ENCODE measurements around the gene WDR72.

WDR72 gene

DNA sequence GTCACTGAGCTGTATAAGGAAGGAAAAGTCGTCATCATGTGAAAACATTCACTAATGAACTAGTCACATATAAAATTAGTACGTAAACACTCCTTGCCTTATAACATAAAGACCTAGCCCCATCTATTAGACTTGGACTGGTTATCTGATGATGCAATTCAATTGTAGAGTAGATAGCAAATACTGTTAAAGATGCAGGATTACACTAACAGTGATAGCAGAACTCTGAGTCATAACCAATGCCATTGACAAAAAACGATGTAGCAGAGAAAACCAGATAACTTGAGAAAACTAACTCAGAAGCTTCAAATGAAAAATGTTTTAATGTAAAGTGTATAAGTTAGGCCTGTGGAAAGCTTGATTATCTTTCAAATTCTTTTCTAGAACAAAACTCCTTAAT is 132.2 kb downstream of the WDR72 start:
- Histone ChIP-seq H3K4me3 (ENCODE audit: low read length) (no peak overlapping the region), H3K27me3 (ENCODE audit: control insufficient read depth, insufficient read depth, low read length) (no peaks in the 10 kb centered on the region), H3K4me1 (ENCODE audit: control insufficient read depth, insufficient read depth, low read length) (no peaks in the 10 kb centered on the region), H3K9ac (ENCODE audit: low read length) (no peak overlapping the region), H3K9me3 (ENCODE audit: control insufficient read depth, low read length) (peaks cover 4% of the 10 kb centered on the region), H3K36me3 (ENCODE audit: control insufficient read depth, insufficient read depth, low read length) (no peaks in the 10 kb centered on the region)

DNA sequence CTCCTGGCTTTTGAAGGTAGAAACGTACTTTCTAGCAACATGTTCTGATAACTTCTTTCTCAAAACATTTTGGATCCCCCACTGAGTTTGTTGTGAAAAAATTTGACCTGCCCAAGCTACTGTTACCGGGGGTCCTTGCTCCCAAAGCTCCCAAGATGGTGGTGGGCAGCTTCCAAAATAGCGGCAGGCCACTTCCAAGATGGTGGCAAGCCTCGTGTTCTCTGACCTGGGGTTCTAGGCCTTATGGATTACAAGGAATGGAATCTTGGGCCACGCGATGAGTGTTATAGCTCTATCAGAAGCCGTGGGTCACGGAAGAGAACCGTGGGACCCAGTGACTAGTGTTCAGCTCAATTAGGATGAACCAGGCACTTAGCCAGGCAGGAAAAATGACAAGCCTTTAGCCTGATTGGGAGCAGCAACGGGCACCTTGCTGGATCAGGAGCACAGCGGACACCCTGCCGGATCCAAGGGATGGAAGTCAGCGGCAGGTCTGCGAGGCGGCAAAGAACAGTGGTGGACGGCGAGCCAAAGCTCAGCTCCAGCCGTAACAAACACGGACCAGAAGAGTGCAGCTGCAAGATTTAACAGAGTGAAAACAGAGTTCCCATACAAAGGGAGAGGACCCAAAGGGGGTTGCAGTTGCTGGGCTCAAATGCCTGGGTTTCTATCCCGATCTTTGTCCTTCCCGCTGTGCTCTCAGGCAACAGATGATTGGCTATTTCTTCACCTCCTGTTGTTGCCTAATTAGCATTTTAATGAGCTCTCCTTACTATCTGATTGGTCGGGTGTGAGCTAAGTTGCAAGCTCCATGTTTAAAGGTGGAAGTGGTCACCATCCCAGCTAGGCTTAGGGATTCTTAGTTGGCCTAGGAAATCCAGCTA is 133.3 kb downstream of the WDR72 start:
- no peak overlapping the region for H3K9ac ChIP-seq (ENCODE audit: low read length)
- no peaks in the 10 kb centered on the region for H3K36me3 ChIP-seq (ENCODE audit: control insufficient read depth, insufficient read depth, low read length)
- no peaks in the 10 kb centered on the region for H3K4me1 ChIP-seq (ENCODE audit: control insufficient read depth, insufficient read depth, low read length)
- H3K9me3 ChIP-seq (ENCODE audit: control insufficient read depth, low read length), result no peaks in the 10 kb centered on the region
- H3K4me3 ChIP-seq (ENCODE audit: low read length), result no peak overlapping the region
- H3K27me3 ChIP-seq (ENCODE audit: control insufficient read depth, insufficient read depth, low read length), result no peaks in the 10 kb centered on the region

DNA sequence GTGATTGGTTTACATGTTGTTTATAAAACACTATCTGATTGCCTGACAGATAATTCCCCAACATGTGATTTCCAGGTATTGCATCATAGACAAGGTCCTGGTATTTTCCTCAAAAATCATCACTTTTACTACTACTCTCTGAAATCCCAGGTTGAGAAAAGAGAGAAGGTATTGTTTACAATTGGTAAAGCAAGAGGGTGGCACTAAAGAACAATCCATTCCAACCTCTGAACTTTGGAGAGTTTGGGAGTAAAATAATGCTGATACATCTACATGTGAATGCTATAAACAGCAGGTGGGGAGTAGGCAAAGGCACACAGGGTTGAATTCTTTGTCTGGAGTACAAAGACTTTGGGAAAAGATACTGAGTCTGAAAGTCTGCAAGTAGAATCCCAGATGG is 134.2 kb downstream of the WDR72 start:
- no peaks in the 10 kb centered on the region for H3K4me1 ChIP-seq (ENCODE audit: control insufficient read depth, insufficient read depth, low read length)
- H3K27me3 ChIP-seq (ENCODE audit: control insufficient read depth, insufficient read depth, low read length), result no peaks in the 10 kb centered on the region
- no peak overlapping the region for H3K9ac ChIP-seq (ENCODE audit: low read length)
- no peaks in the 10 kb centered on the region for H3K36me3 ChIP-seq (ENCODE audit: control insufficient read depth, insufficient read depth, low read length)
- H3K4me3 ChIP-seq (ENCODE audit: low read length), result no peak overlapping the region
- no peaks in the 10 kb centered on the region for H3K9me3 ChIP-seq (ENCODE audit: control insufficient read depth, low read length)

DNA sequence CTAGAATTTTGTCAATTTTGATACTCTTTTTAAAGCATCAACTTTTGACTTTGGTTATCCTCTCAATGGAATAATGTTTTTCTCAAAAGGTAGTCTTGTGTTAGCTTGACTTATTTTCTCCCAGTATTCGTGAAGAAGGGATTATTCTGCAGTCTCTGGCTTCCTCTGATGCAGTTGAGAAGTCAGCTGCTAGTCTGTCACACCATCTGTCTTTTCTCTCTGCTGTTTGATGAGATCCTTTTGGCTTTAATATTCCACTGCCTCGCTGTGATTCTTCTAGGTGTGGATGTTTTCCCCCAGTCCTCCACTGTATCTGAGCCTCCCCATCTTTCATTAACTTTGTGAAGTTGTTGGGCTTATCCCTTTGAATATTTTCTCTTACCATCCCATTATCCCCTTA is 141.0 kb downstream of the WDR72 start:
- H3K9me3 ChIP-seq (ENCODE audit: control insufficient read depth, low read length), result no peaks in the 10 kb centered on the region
- H3K9ac ChIP-seq (ENCODE audit: low read length), result no peak overlapping the region
- no peaks in the 10 kb centered on the region for H3K4me1 ChIP-seq (ENCODE audit: control insufficient read depth, insufficient read depth, low read length)
- H3K27me3 ChIP-seq (ENCODE audit: control insufficient read depth, insufficient read depth, low read length), result no peaks in the 10 kb centered on the region
- H3K4me3 ChIP-seq (ENCODE audit: low read length), result no peak overlapping the region
- H3K36me3 ChIP-seq (ENCODE audit: control insufficient read depth, insufficient read depth, low read length), result no peaks in the 10 kb centered on the region

DNA sequence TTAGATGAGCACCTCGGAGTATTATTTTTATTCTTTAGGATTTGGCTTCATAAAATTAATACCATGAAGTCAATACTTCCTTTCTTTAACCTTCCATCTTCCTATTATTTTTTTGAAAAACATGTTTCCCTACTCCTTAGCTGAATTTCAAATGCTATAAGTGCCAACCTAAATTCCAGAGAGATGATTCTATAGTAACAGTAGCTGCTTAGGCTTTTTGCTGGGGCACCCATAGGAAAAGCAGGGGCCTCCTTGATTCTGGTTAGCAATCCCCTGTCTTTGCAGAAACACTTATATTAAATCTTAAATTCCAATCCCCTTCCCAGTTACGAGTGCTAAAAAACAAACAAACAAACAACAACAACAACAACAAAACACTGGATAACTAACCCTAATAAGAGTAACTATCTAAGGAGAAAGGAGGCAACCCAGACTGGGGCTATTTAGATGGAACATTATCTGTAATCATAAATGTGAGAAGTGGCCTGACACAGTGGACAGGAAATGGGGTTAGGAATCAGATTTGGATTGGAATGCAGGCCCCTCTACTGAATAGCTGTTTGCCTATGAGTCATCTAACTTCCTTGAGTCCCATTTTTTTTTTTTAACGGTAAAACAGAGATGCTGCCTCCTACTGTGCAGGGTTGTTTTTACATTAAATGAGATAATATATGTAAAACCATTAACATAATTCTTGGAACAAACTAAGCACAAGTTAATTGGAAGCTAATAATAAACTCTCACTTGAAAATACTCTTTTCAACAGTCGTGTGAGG is 148.1 kb downstream of the WDR72 start:
- H3K4me1 ChIP-seq (ENCODE audit: control insufficient read depth, insufficient read depth, low read length), result no peaks in the 10 kb centered on the region
- H3K9ac ChIP-seq (ENCODE audit: low read length), result no peak overlapping the region
- no peaks in the 10 kb centered on the region for H3K9me3 ChIP-seq (ENCODE audit: control insufficient read depth, low read length)
- no peaks in the 10 kb centered on the region for H3K27me3 ChIP-seq (ENCODE audit: control insufficient read depth, insufficient read depth, low read length)
- H3K36me3 ChIP-seq (ENCODE audit: control insufficient read depth, insufficient read depth, low read length), result no peaks in the 10 kb centered on the region
- H3K4me3 ChIP-seq (ENCODE audit: low read length), result no peak overlapping the region

DNA sequence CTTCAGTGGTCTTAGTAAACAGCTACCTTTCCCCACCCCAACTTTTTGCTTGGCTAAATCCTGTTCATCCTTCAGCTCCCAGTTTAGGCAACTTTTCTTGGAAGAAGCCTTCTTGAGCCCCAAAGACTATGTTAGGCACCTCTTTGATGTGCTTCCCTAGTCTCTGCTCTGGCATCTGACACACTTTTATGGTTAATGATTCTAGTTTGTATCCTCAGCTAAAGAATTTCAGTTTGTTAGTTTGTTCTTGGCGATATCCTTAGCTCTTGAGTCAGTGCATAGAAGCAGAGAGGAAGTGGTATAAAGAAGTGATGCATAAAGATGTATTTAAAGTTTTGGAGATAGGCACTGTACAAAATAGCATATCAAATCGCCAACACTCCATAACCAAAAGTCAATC is 168.4 kb downstream of the WDR72 start:
- Histone ChIP-seq H3K4me1 (ENCODE audit: control insufficient read depth, insufficient read depth, low read length) (no peaks in the 10 kb centered on the region), H3K36me3 (ENCODE audit: control insufficient read depth, insufficient read depth, low read length) (no peaks in the 10 kb centered on the region), H3K4me3 (ENCODE audit: low read length) (no peak overlapping the region), H3K9me3 (ENCODE audit: control insufficient read depth, low read length) (no peaks in the 10 kb centered on the region), H3K27me3 (ENCODE audit: control insufficient read depth, insufficient read depth, low read length) (no peaks in the 10 kb centered on the region), H3K9ac (ENCODE audit: low read length) (no peak overlapping the region)

DNA sequence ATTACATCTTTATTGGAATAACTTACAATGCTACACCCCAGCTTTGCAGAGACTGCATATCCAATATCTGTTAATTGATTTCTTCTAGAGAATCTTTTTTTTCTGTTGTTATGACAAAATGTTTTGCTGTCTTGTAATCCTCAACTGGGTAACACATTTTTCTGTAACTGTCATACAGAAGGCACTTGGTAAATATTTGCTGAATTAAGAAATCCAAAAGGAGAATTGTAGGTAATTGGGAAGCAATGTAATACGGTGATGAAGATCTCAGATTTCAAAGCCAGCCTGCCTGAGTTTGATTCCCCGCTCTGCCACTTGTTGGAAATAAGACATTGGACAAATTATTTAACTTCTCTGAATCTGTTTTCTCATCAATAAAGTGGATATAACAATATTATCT is 169.1 kb downstream of the WDR72 start:
- no peaks in the 10 kb centered on the region for H3K9me3 ChIP-seq (ENCODE audit: control insufficient read depth, low read length)
- H3K4me3 ChIP-seq (ENCODE audit: low read length), result no peak overlapping the region
- H3K27me3 ChIP-seq (ENCODE audit: control insufficient read depth, insufficient read depth, low read length), result no peaks in the 10 kb centered on the region
- H3K4me1 ChIP-seq (ENCODE audit: control insufficient read depth, insufficient read depth, low read length), result no peaks in the 10 kb centered on the region
- no peaks in the 10 kb centered on the region for H3K36me3 ChIP-seq (ENCODE audit: control insufficient read depth, insufficient read depth, low read length)
- H3K9ac ChIP-seq (ENCODE audit: low read length), result no peak overlapping the region

DNA sequence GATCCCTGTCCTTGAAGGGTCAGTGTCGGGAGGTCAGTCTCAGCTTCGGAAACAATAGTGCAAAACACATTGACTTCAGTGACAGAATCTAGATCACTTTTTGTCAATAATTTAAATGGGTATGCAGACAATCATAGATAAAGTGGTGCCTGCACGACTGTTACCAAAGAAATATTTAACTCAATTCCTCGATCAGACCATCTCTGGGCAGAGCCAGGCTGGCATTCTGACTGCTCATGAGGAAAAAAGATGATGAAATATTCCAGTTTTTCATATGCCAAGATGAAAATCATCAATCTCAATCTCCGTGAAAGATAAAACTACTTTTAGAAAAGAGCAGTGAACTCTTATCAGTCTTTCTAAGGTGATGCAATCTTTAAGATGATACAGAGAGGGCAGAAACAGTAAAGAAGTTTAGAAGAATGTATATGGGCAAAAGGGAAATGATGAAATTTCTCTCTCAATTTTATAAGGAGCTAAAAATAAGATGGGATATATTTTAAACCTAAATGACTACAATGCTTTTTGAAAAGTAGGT is 169.9 kb downstream of the WDR72 start:
- Histone ChIP-seq H3K4me1 (ENCODE audit: control insufficient read depth, insufficient read depth, low read length) (no peaks in the 10 kb centered on the region), H3K9ac (ENCODE audit: low read length) (no peak overlapping the region)

DNA sequence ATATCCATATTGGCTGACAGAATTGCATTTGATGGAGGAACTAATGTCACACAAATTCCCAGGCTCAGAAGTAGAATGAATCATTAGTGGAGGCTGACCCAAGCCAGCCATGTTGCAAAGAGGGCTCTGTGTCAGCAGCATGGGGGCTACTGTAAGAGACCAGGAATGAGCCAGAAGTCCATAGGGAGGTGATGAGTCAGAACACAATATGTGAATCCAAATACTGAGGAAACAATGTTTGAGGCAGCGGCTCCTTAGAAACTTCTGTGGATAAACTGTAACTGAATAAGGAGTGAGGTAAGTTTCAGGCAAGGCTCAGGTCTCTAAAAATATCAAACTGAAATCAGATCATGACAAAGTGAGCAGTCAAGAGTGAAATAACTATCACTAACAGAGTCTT is 170.7 kb downstream of the WDR72 start:
- no peak overlapping the region for H3K9ac ChIP-seq (ENCODE audit: low read length)
- no peaks in the 10 kb centered on the region for H3K4me1 ChIP-seq (ENCODE audit: control insufficient read depth, insufficient read depth, low read length)

More for the DNA sequence above, 169.9 kb downstream of the WDR72 start:
- Histone ChIP-seq H3K9me3 (ENCODE audit: control insufficient read depth, low read length) (no peaks in the 10 kb centered on the region), H3K27me3 (ENCODE audit: control insufficient read depth, insufficient read depth, low read length) (no peaks in the 10 kb centered on the region), H3K36me3 (ENCODE audit: control insufficient read depth, insufficient read depth, low read length) (no peaks in the 10 kb centered on the region), H3K4me3 (ENCODE audit: low read length) (no peak overlapping the region)

DNA sequence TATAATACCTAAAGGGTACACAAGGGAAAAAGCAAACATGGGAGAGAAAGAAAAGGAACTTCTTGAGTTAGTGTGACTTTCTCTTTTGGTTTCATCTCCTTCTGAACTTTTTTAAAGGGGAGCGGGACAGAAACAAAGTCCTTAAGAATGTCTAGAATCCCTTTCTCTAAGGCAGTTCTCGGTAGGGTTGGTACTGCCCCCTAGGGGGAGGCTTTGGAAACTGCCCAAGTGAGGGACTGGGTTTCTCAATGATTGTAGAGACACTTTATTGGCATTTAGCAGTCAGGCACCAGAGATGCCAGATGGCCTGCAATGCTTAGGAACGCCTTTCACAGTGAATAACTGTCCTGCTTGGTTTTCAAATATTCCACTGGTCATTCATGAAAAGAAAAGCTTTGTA is 172.7 kb downstream of the WDR72 start:
- Histone ChIP-seq H3K36me3 (ENCODE audit: control insufficient read depth, insufficient read depth, low read length) (no peaks in the 10 kb centered on the region), H3K4me3 (ENCODE audit: low read length) (no peak overlapping the region), H3K9ac (ENCODE audit: low read length) (no peak overlapping the region), H3K4me1 (ENCODE audit: control insufficient read depth, insufficient read depth, low read length) (no peaks in the 10 kb centered on the region), H3K9me3 (ENCODE audit: control insufficient read depth, low read length) (no peaks in the 10 kb centered on the region), H3K27me3 (ENCODE audit: control insufficient read depth, insufficient read depth, low read length) (no peaks in the 10 kb centered on the region)

More for the DNA sequence above, 170.7 kb downstream of the WDR72 start:
- Histone ChIP-seq H3K9me3 (ENCODE audit: control insufficient read depth, low read length) (no peaks in the 10 kb centered on the region), H3K36me3 (ENCODE audit: control insufficient read depth, insufficient read depth, low read length) (no peaks in the 10 kb centered on the region), H3K4me3 (ENCODE audit: low read length) (no peak overlapping the region), H3K27me3 (ENCODE audit: control insufficient read depth, insufficient read depth, low read length) (no peaks in the 10 kb centered on the region)

DNA sequence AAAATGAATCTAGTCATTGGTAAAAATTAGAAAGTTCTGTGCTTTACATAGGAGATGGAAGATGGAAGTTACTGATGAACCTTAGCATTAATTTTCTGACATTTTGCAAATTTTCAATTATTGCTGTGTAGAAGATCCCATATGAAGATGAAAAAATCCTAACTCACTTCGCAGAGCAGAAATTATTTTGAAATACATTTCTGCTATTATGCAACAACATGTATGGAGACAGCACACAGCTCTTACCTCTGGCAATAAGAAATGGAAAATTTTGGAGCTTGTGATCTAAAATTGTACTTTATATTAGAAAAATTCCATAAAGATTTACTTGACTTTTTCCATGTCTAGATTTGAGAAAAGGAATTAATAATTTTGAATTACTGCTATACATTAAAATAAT is 177.9 kb downstream of the WDR72 start:
- no peaks in the 10 kb centered on the region for H3K36me3 ChIP-seq (ENCODE audit: control insufficient read depth, insufficient read depth, low read length)
- no peaks in the 10 kb centered on the region for H3K9me3 ChIP-seq (ENCODE audit: control insufficient read depth, low read length)
- H3K4me1 ChIP-seq (ENCODE audit: control insufficient read depth, insufficient read depth, low read length), result no peaks in the 10 kb centered on the region
- H3K27me3 ChIP-seq (ENCODE audit: control insufficient read depth, insufficient read depth, low read length), result no peaks in the 10 kb centered on the region
- no peak overlapping the region for H3K9ac ChIP-seq (ENCODE audit: low read length)
- no peak overlapping the region for H3K4me3 ChIP-seq (ENCODE audit: low read length)

DNA sequence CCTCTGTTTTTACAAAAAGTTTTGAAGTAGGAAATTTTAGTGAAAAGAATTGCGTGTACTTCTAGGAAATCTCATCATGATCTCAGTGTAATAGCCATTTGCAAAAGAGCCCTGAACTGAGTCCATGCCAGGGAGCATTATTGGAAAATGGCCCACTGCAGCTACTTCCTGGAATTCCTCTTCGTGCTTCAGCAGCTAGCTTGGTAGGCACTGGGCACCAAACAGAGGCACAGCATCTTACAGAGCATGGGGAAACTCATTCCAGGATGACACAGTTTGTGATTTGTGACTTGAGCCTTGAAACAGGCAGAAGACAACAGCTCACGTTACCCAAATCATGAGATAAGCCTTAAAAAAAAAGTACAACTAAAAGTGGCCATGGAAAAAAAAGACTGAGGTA is 179.1 kb downstream of the WDR72 start:
- Histone ChIP-seq H3K4me1 (ENCODE audit: control insufficient read depth, insufficient read depth, low read length) (no peaks in the 10 kb centered on the region), H3K4me3 (ENCODE audit: low read length) (no peak overlapping the region), H3K9me3 (ENCODE audit: control insufficient read depth, low read length) (no peaks in the 10 kb centered on the region), H3K9ac (ENCODE audit: low read length) (no peak overlapping the region), H3K27me3 (ENCODE audit: control insufficient read depth, insufficient read depth, low read length) (no peaks in the 10 kb centered on the region), H3K36me3 (ENCODE audit: control insufficient read depth, insufficient read depth, low read length) (no peaks in the 10 kb centered on the region)

Measured in mucosa of stomach (tissue), 1 donor.